SKM-1 treated with dmso at 0.1 percent for 144 hours (cell line): ENCODE results near the gene CHMP3.
"Not testable (repeated sequence)": the region's sequence is repeated elsewhere in the genome, so short reads cannot be mapped to it uniquely, and the experiment has no call there.

Source experiments
- DNase-seq: peaks from one replicate; lab custom pipeline; 2025; ENCODE audit not compliant: unreplicated experiment; lab: John Stamatoyannopoulos, UW

The CHMP3 gene

GRCh38 chr2:86549963-86550725 lies 13.1 kb downstream of the CHMP3 start:
- DNase-seq: not testable (repeated sequence)

GRCh38 chr2:86549440-86549839 lies 13.8 kb downstream of the CHMP3 start:
- not testable (repeated sequence) for DNase-seq

GRCh38 chr2:86548913-86549396 lies 14.3 kb downstream of the CHMP3 start:
- DNase-seq: not testable (repeated sequence)

- DNase-seq: not testable (repeated sequence)
Measured at GRCh38 chr2:86548165-86548912, 14.9 kb downstream of the CHMP3 start.

GRCh38 chr2:86545296-86545924 lies 17.8 kb downstream of the CHMP3 start:
- not testable (repeated sequence) for DNase-seq

GRCh38 chr2:86544278-86545099 lies 18.8 kb downstream of the CHMP3 start:
- not testable (repeated sequence) for DNase-seq

GRCh38 chr2:86543793-86544192 lies 19.4 kb downstream of the CHMP3 start:
- no peak for DNase-seq

- no peak for DNase-seq
Measured at GRCh38 chr2:86543335-86543734, 19.9 kb downstream of the CHMP3 start.

- no peak for DNase-seq
Measured at GRCh38 chr2:86542814-86543213, 20.4 kb downstream of the CHMP3 start.

- no peak for DNase-seq
Measured at GRCh38 chr2:86541334-86541733, 21.9 kb downstream of the CHMP3 start.

GRCh38 chr2:86533589-86533988 lies 29.7 kb downstream of the CHMP3 start:
- DNase-seq: no peak

- DNase-seq: no peak
Measured at GRCh38 chr2:86525421-86526340, 37.6 kb downstream of the CHMP3 start.

- DNase-seq: no peak
Measured at GRCh38 chr2:86523491-86523890, 39.8 kb downstream of the CHMP3 start.

- no peak for DNase-seq
Measured at GRCh38 chr2:86522711-86523110, 40.5 kb downstream of the CHMP3 start.

- DNase-seq: no peak
Measured at GRCh38 chr2:86521922-86522321, 41.3 kb downstream of the CHMP3 start.

- no peak for DNase-seq
Measured at GRCh38 chr2:86520153-86520552, 43.1 kb downstream of the CHMP3 start.

GRCh38 chr2:86519349-86519748 lies 43.9 kb downstream of the CHMP3 start:
- no peak for DNase-seq

- no peak for DNase-seq
Measured at GRCh38 chr2:86518481-86518880, 44.8 kb downstream of the CHMP3 start.

GRCh38 chr2:86513948-86514660 lies 49.1 kb downstream of the CHMP3 start:
- no peak for DNase-seq
